Kidney (tissue), 14 donors: Measurements from ENCODE around the gene SH3RF3. TPM values are rescaled to one million over a fixed set of nuclear protein-coding genes. Genes with fewer than 3 reads are reported as not detected.

Experiments
- DNase-seq, 5 donors: peaks; one replicate each; pipeline ENCODE4 v3.0.0-alpha.2; 2013 to 2020
- FAIRE-seq: peaks from 2 replicates; lab custom pipeline; 2012; peaks lifted over from hg19 to GRCh38; lab: Jason Lieb, UNC
- H3K27ac ChIP-seq, 2 donors: one replicate each; pipeline ENCODE4 v1.7.0; 2013; ENCODE audit warnings: low read depth in 2 of 2, low read length in 2 of 2, inconsistent platforms in 1 of 2
- H3K27me3 ChIP-seq: one replicate; pipeline ENCODE4 v1.7.1; 2013; ENCODE audit warnings: low read length, inconsistent platforms; ENCODE audit not compliant: control insufficient read depth, insufficient read depth
- H3K36me3 ChIP-seq, 3 donors: one replicate each; pipeline versions ENCODE4 v1.7.0 to v1.7.1; 2013; ENCODE audit warnings: low read length in 3 of 3, control low read depth in 1 of 3, inconsistent platforms in 1 of 3; ENCODE audit not compliant: insufficient read depth in 3 of 3, control insufficient read depth in 2 of 3
- H3K4me1 ChIP-seq, 3 donors: one replicate each; pipeline versions ENCODE4 v1.7.0 to v1.7.1; 2013; ENCODE audit warnings: low read length in 3 of 3, inconsistent platforms in 1 of 3, low read depth in 1 of 3; ENCODE audit not compliant: control insufficient read depth in 2 of 3, insufficient read depth in 2 of 3
- H3K4me3 ChIP-seq, 3 donors: one replicate each; pipeline versions ENCODE4 v1.7.0 to v1.8.1; 2013; ENCODE audit warnings: low read length in 3 of 3, control low read depth in 1 of 3, inconsistent platforms in 1 of 3
- H3K9ac ChIP-seq, 3 donors: one replicate each; pipeline versions ENCODE4 v1.7.0 to v1.7.1; 2013; ENCODE audit warnings: low read length in 3 of 3, control low read depth in 1 of 3, inconsistent platforms in 1 of 3
- H3K9me3 ChIP-seq, 3 donors: one replicate each; pipeline versions ENCODE4 v1.7.0 to v1.7.1; 2013; ENCODE audit warnings: low read length in 3 of 3, control low read depth in 1 of 3, inconsistent platforms in 1 of 3; ENCODE audit not compliant: control insufficient read depth in 2 of 3, insufficient read depth in 1 of 3
- intact Hi-C: fragments of 100-400 bp; cut with DNase I; formaldehyde crosslinking; loops from one replicate; pipeline ENCODE4 v1.11.1; 2022
- polyA plus RNA-seq: library from polyadenylated mRNA; stranded (reverse); fragments of 350-450 nt; fragmentation: Illumina TruSeq; extraction: RNeasy Lipid Tissue Mini Kit (QIAGEN cat#74804); gene quantifications from one replicate; pipeline ENCODE4 v1.2.3, GENCODE V29; 2014; ENCODE audit warnings: low read depth, low replicate concordance; ENCODE audit not compliant: insufficient read depth
- total RNA-seq: library from RNA; stranded (reverse); fragmentation: NEBNext Ultra II Directional; extraction: Animal tissue kit (Norgen Biotek cat#: 25700); gene quantifications from one replicate; pipeline ENCODE4 v1.2.1, GENCODE V29; 2021
- TF ChIP-seq, protein P1 (sequence below): IDR thresholded peaks from 3 replicates; pipeline ENCODE4 v1.5.1; 2012; ENCODE audit warnings: mild to moderate bottlenecking, moderate library complexity, borderline replicate concordance; ENCODE audit not compliant: insufficient read depth; ENCODE audit errors: extremely low read depth
- donor health status: control.
- donor health status: control.
- donor health status: control.
- donor health status: control.
- donor health status: control.
- donor health status: DM: yes; HTN: yes; CAD: no.
- donor health status: Normal renal cell carcinoma (clear cell type).

SH3RF3 gene
- total and polyA plus RNA-seq, 2 donors from 2014 or later, result 1.7 to 10.7 TPM

DNA sequence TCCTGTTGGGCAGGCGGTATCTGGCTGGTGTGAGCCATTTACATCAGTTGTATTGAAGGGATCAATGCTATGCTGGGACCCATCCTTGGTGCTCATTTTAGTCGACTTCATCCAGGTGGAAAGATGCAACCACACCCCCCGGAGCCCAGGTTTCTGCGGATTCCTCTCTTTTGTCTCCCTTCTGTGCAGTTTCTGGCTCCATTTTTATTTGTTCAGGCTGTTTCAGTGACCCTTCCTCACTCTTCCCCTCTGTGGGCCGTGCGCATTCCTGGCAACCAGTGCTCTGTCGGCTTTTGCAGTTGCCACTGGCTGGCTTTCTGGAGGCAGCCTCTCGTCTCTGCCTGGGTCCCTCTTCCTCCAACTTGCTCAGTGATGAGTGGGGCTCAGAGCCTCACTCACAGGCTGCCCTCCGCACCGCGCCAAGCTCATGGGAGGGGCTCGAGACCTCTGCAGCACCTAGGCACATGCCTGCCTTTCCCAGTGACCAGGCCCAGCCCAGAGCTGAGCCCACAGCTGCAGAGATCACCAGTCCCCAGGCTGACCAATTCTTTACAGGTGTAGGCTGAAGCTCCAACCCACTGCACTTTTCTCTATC lies 12.1 kb downstream of the SH3RF3 start:
- no peaks in the 10 kb centered on the region for H3K4me1 ChIP-seq
- H3K27ac ChIP-seq, result no peak overlapping the region
- H3K27me3 ChIP-seq, result no peaks in the 10 kb centered on the region
- DNase-seq (no peak), FAIRE-seq (no peak)
- H3K4me3 ChIP-seq, result no peak overlapping the region
- no peaks in the 10 kb centered on the region for H3K36me3 ChIP-seq
- no peak overlapping the region for H3K9ac ChIP-seq
- intact Hi-C loops, result no loop called here
- TF ChIP-seq, protein P1, sequence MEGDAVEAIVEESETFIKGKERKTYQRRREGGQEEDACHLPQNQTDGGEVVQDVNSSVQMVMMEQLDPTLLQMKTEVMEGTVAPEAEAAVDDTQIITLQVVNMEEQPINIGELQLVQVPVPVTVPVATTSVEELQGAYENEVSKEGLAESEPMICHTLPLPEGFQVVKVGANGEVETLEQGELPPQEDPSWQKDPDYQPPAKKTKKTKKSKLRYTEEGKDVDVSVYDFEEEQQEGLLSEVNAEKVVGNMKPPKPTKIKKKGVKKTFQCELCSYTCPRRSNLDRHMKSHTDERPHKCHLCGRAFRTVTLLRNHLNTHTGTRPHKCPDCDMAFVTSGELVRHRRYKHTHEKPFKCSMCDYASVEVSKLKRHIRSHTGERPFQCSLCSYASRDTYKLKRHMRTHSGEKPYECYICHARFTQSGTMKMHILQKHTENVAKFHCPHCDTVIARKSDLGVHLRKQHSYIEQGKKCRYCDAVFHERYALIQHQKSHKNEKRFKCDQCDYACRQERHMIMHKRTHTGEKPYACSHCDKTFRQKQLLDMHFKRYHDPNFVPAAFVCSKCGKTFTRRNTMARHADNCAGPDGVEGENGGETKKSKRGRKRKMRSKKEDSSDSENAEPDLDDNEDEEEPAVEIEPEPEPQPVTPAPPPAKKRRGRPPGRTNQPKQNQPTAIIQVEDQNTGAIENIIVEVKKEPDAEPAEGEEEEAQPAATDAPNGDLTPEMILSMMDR, result no peak
- H3K9me3 ChIP-seq, result no peaks in the 10 kb centered on the region

DNA sequence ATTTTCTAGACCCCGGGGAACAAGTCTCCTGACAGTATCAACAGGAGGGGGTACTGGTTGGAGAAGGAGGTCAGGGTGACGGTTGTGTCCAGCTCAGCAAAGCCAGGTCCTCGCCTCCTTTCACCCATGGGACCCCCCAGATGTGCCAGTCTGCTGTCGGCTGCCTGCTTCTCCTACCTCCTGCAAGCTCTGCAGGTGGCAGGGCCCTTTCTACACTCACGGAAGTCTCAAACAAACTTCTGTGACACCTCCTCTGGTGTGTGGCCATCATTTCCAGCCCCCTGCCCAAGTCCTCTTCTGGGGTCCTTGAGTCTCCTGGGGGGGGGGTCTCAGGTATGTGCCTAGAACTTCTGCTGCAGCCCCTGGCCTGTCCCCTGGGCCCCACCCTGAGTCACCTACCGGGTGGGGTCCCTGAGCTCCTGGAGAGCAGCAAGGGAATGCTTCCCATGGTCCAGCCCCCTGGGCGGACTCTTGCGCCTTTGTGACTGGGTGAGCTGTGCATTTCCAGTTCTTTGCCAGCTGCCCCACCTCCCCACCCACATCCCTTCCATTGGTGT lies 12.8 kb downstream of the SH3RF3 start:
- FAIRE-seq, result no peak

DNA sequence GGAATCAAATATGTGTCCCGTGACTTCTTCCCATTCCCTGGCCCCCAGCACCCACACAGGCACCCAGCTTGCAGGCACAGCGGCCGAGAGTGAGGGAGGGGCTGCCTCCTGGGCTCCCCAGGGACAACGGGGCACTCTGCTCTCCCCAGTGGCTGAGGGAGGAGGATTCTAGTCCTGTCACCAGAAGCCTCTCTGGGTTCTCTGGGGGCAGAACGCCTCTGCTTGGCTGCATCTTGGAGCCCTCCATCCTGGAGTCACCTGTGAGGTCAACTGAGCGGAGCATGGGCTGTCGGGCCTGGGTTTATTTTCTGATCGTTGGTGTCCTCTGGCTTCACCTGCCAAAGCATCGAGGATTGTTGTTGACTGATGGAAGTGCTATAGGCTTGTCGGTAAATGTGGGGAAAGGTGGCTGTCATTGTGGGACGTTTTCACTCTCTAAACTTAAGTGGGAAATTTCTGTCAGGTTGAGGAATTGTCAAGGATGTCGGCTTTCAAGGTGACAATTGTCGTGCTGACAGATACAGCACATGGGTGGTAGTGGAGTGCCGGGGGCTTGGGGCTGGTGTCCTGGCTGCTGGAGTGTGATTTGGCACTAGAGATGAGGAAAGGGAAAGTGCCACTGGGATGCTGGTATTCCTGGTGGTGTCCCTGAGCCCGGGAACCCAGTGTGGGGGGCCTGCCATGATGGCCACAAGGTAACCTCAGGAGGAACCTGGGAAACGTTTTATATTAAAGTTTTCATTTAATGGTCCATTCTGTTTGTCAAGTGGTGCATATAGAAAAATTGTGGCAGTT lies 13.6 kb downstream of the SH3RF3 start:
- Histone ChIP-seq H3K9ac (no peak overlapping the region), H3K27ac (no peak overlapping the region), H3K27me3 (no peaks in the 10 kb centered on the region), H3K4me1 (no peaks in the 10 kb centered on the region), H3K36me3 (no peaks in the 10 kb centered on the region), H3K4me3 (no peak overlapping the region), H3K9me3 (no peaks in the 10 kb centered on the region)
- intact Hi-C loops, result no loop called here
- TF ChIP-seq, protein P1, result no peak
- FAIRE-seq (no peak), DNase-seq (no peak)

More for the DNA sequence above, 12.8 kb downstream of the SH3RF3 start:
- Histone ChIP-seq H3K4me3 (no peak overlapping the region), H3K36me3 (no peaks in the 10 kb centered on the region), H3K27ac (no peak overlapping the region), H3K9ac (no peak overlapping the region), H3K27me3 (no peaks in the 10 kb centered on the region), H3K4me1 (no peaks in the 10 kb centered on the region), H3K9me3 (no peaks in the 10 kb centered on the region)
- intact Hi-C loops, result no loop called here
- TF ChIP-seq, protein P1, result no peak
- DNase-seq, result no peak
